Endothelial cell of umbilical vein (primary cell): ENCODE measurements around the gene GLYATL3. TPM values are rescaled to one million over a fixed set of nuclear protein-coding genes. Genes with fewer than 3 reads are reported as not detected.

ENCODE experiments used
- BruUV-seq: library from RNA; stranded (reverse); fragments of 400-500 nt; replicated peaks from 2 replicates; lab custom pipeline; 2021; lab: Mats Ljungman, UMichigan
- CTCF ChIA-PET: fragments of 300-600, 350-600 bp; sonication (Branson Sonifier 250); formaldehyde crosslinking; loops from one replicate; lab custom pipeline; 2021; ENCODE audit warnings: antibody characterized with exemption, inconsistent platforms; lab: Charles Lee
- POLR2A ChIA-PET: fragments of 300-600, 350-600 bp; sonication (Branson Sonifier 250); formaldehyde crosslinking; loops from one replicate; lab custom pipeline; 2021; ENCODE audit warnings: antibody characterized with exemption, inconsistent platforms; lab: Charles Lee
- DNase-seq: peaks from one replicate; pipeline ENCODE4 v3.0.0-alpha.2; 2011; ENCODE audit warnings: low read depth, low spot score
- FAIRE-seq: peaks from 2 replicates; lab custom pipeline; 2011; peaks lifted over from hg19 to GRCh38; lab: Jason Lieb, UNC
- H2AFZ ChIP-seq: 2 replicates; pipeline ENCODE4 v1.6.0; 2012; ENCODE audit warnings: low read depth, low read length, control low read depth, inconsistent platforms
- H3K27ac ChIP-seq: 2 replicates; pipeline ENCODE4 v1.5.1; 2011; ENCODE audit warnings: low read depth, mild to moderate bottlenecking, control low read depth, low read length, moderate library complexity; ENCODE audit not compliant: insufficient read depth
- H3K27me3 ChIP-seq, 2 experiments: 2 replicates each; pipeline versions ENCODE4 v1.6.0 to v1.6.1; 2011; ENCODE audit warnings: low read length in 2 of 2, mixed read lengths in 1 of 2; ENCODE audit not compliant: control insufficient read depth in 2 of 2, insufficient read depth in 2 of 2
- H3K36me3 ChIP-seq, 2 experiments: 2 replicates in 1 of 2; 3 replicates in 1 of 2; pipeline ENCODE4 v1.5.1; 2011; ENCODE audit warnings: low read length in 2 of 2, mild to moderate bottlenecking in 1 of 2, moderate library complexity in 1 of 2; ENCODE audit not compliant: control insufficient read depth in 2 of 2, insufficient read depth in 2 of 2; ENCODE audit errors: extremely low read depth in 1 of 2
- H3K4me1 ChIP-seq: 3 replicates; pipeline ENCODE4 v1.5.1; 2011; ENCODE audit warnings: mild to moderate bottlenecking, low read length; ENCODE audit not compliant: control insufficient read depth, insufficient read depth; ENCODE audit errors: extremely low read depth
- H3K4me2 ChIP-seq: 2 replicates; pipeline ENCODE4 v1.6.1; 2011; ENCODE audit warnings: low read length, control low read depth, mixed read lengths; ENCODE audit not compliant: insufficient read depth
- H3K4me3 ChIP-seq, 3 experiments: fragments of 200-600 bp in 1 of 3; sonication (generic), shearing (Covaris generic) in 1 of 3; replicated peaks in 1 of 3; 2 replicates each; pipeline ENCODE4 v1.5.1; 2011 to 2016; ENCODE audit warnings: control low read depth in 3 of 3, low read length in 3 of 3, mild to moderate bottlenecking in 2 of 3, inconsistent platforms in 1 of 3, low read depth in 1 of 3, moderate library complexity in 1 of 3; ENCODE audit not compliant: insufficient read depth in 1 of 3
- H3K79me2 ChIP-seq: 2 replicates; pipeline ENCODE4 v1.6.0; 2012; ENCODE audit warnings: low read length, inconsistent platforms; ENCODE audit not compliant: control insufficient read depth, insufficient read depth
- H3K9ac ChIP-seq: replicated peaks from 2 replicates; pipeline ENCODE3; 2011; ENCODE audit warnings: low read length, control low read depth; ENCODE audit not compliant: insufficient read depth; ENCODE audit errors: extremely low read depth
- H3K9me1 ChIP-seq: replicated peaks from 3 replicates; pipeline ENCODE4 v1.6.0; 2011; ENCODE audit warnings: mild to moderate bottlenecking, low read length; ENCODE audit not compliant: control insufficient read depth, insufficient read depth; ENCODE audit errors: extremely low read depth
- H3K9me3 ChIP-seq: replicated peaks from 2 replicates; pipeline ENCODE4 v1.5.1; 2012; ENCODE audit warnings: low read length, inconsistent platforms; ENCODE audit not compliant: control insufficient read depth, insufficient read depth
- H4K20me1 ChIP-seq: replicated peaks from 2 replicates; pipeline ENCODE3; 2011; ENCODE audit warnings: mild to moderate bottlenecking, low read length; ENCODE audit not compliant: control insufficient read depth, insufficient read depth; ENCODE audit errors: extremely low read depth
- CTCF ChIP-seq, 2 donors: IDR thresholded peaks; 1 replicate in 1 of 2; 2 replicates in 1 of 2; pipeline ENCODE4 v1.5.1; 2011; ENCODE audit warnings: low read length in 2 of 2, mild to moderate bottlenecking in 2 of 2, moderate library complexity in 2 of 2, control low read depth in 1 of 2, inconsistent platforms in 1 of 2, low read depth in 1 of 2; ENCODE audit not compliant: insufficient read depth in 1 of 2; ENCODE audit errors: extremely low read depth in 1 of 2
- EZH2 ChIP-seq: IDR thresholded peaks from 2 replicates; pipeline ENCODE4 v1.6.1; 2012; ENCODE audit warnings: borderline replicate concordance, low read depth, mild to moderate bottlenecking, moderate library complexity, low read length, inconsistent platforms; ENCODE audit not compliant: severe bottlenecking
- FOS ChIP-seq: IDR thresholded peaks from 2 replicates; pipeline ENCODE4 v1.6.1; 2011; ENCODE audit warnings: mild to moderate bottlenecking, low read length, moderate library complexity, borderline replicate concordance; ENCODE audit not compliant: insufficient read depth
- GATA2 ChIP-seq: IDR thresholded peaks from 2 replicates; pipeline ENCODE4 v1.7.0; 2011; ENCODE audit warnings: low read depth, mild to moderate bottlenecking, moderate library complexity, mixed read lengths, low read length; ENCODE audit not compliant: insufficient read length, insufficient read depth
- JUN ChIP-seq: IDR thresholded peaks from 2 replicates; pipeline ENCODE4 v1.6.1; 2011; ENCODE audit warnings: borderline replicate concordance, low read depth; ENCODE audit not compliant: insufficient read length, insufficient read depth
- MAX ChIP-seq: IDR thresholded peaks from 2 replicates; pipeline ENCODE4 v1.6.1; 2011; ENCODE audit not compliant: insufficient read depth, insufficient read length
- MYC ChIP-seq: IDR thresholded peaks from one replicate; pipeline ENCODE4 v1.6.1; 2011; ENCODE audit warnings: mild to moderate bottlenecking, low read depth, low read length
- POLR2A ChIP-seq: IDR thresholded peaks from 2 replicates; pipeline ENCODE4 v1.6.1; 2012; ENCODE audit warnings: low read depth, mild to moderate bottlenecking, control low read depth, low read length
- POLR2AphosphoS5 ChIP-seq: IDR thresholded peaks from 2 replicates; pipeline ENCODE4 v1.6.1; 2012; ENCODE audit warnings: low read depth, mild to moderate bottlenecking, control low read depth, low read length, moderate library complexity; ENCODE audit not compliant: insufficient read depth
- dilution Hi-C: fragments of 300-500 bp; cut with MboI; formaldehyde crosslinking; loops from one replicate; pipeline ENCODE4 v1.15.0; 2019; ENCODE audit warnings: low sequenced_read_pairs; ENCODE audit not compliant: extremely low pct_ligation_motif_present
- intact Hi-C: fragments of 100-400 bp; cut with micrococcal nuclease; formaldehyde crosslinking; loops from one replicate; pipeline ENCODE4 v1.10.0; 2022
- polyA plus RNA-seq, 4 experiments: library from polyadenylated mRNA; depleted of rRNA in 3 of 4; stranded (reverse) in 3 of 4; unstranded in 1 of 4; fragments of >200 nt; gene quantifications; 2 replicates each; pipeline versions ENCODE4 v1.2.1 to v1.2.3, GENCODE V29; 2011 to 2012; ENCODE audit warnings: missing spikeins in 1 of 4
- total RNA-seq: library from RNA; stranded (reverse); gene quantifications from 2 replicates; pipeline ENCODE4 v1.2.3, GENCODE V29; 2021

GLYATL3 gene
- total and polyA plus RNA-seq, 2 donors (not counting 3 experiments of a cell fraction or from before 2014, with no cell fraction given), result not detected

GRCh38 chr6:49457771-49458170 lies 42.0 kb upstream of the GLYATL3 start:
- no peaks in the 10 kb centered on the region for H3K9me3 ChIP-seq
- dilution Hi-C loops (no loop called here), intact Hi-C loops (no loop called here)
- DNase-seq, result no peak
- TF ChIP-seq MYC, result no peak
- no peak for TF ChIP-seq FOS
- CTCF ChIA-PET, result interaction anchor here (1.5 kb wide), 1 partner anchor 8 kb away, joined by 3 read pairs; no protein-coding TSS in a partner anchor
- no peak overlapping the region for H3K4me3 ChIP-seq
- POLR2A ChIA-PET, result no interaction called here
- no TSS peak for BruUV-seq
- H3K27me3 ChIP-seq, result no peaks in the 10 kb centered on the region
- no peak overlapping the region for H3K4me2 ChIP-seq
- H3K79me2 ChIP-seq, result peaks cover 4% of the 10 kb centered on the region
- no peak overlapping the region for H2AFZ ChIP-seq
- peaks cover 9% of the 10 kb centered on the region for H3K4me1 ChIP-seq
- H3K9ac ChIP-seq, result no peak overlapping the region
- no peaks in the 10 kb centered on the region for H3K9me1 ChIP-seq
- H4K20me1 ChIP-seq, result no peaks in the 10 kb centered on the region
- FAIRE-seq, result no peak
- H3K36me3 ChIP-seq, result peaks cover 0 to 3% of the 10 kb centered on the region in 2 experiments
- H3K27ac ChIP-seq, result no peak overlapping the region

GRCh38 chr6:49462071-49462470 lies 37.7 kb upstream of the GLYATL3 start:
- no peak for TF ChIP-seq MAX
- no peak for TF ChIP-seq GATA2
- TF ChIP-seq POLR2A, result no peak
- no peak for TF ChIP-seq CTCF (IDR thresholded peaks at IDR 0.05; ENCODE audit: extremely low read depth in 1 of 2, insufficient read depth in 1 of 2, low read depth in 1 of 2, low read length in 2 of 2)
- TF ChIP-seq MYC, result no peak
- TF ChIP-seq FOS, result no peak
- TF ChIP-seq JUN, result no peak
- TF ChIP-seq POLR2AphosphoS5, result no peak
- no peak for TF ChIP-seq EZH2
- Histone ChIP-seq H3K9me3 (no peaks in the 10 kb centered on the region), H3K4me2 (peak overlapping the region; percentile 92), H4K20me1 (no peaks in the 10 kb centered on the region), H3K27me3 (no peaks in the 10 kb centered on the region), H3K36me3 (no peaks in the 10 kb centered on the region), H3K27ac (no peak overlapping the region), H2AFZ (peak overlapping the region; percentile 16), H3K4me1 (peaks cover 19% of the 10 kb centered on the region), H3K79me2 (peaks cover 17% of the 10 kb centered on the region), H3K9ac (peak overlapping the region; percentile 77), H3K4me3 (peak overlapping the region; percentile 66 to 96 (median 92)), H3K9me1 (no peaks in the 10 kb centered on the region)
- intact Hi-C loops (no loop called here), dilution Hi-C loops (no loop called here)
- DNase-seq (no peak), FAIRE-seq (peak; percentile 69)
- POLR2A ChIA-PET, result no interaction called here
- CTCF ChIA-PET, result interaction anchor here (1.0 kb wide), 1 partner anchor 9 kb away, joined by 5 read pairs; no protein-coding TSS in a partner anchor
- BruUV-seq, result no TSS peak
